HepG2 (cell line): Measurements from ENCODE around the gene ZFP90. TPM values are rescaled to one million over a fixed set of nuclear protein-coding genes. Genes with fewer than 3 reads are reported as not detected.

Experiments used
- CCDC6 ChIP-seq: sonication (generic); formaldehyde crosslinking; IDR thresholded peaks from 2 replicates; pipeline ENCODE4 v1.8.1; 2022; ENCODE audit warnings: mild to moderate bottlenecking, missing genetic modification reagents, moderate library complexity
- GABPB1 ChIP-seq: IDR thresholded peaks from 2 replicates; pipeline ENCODE4 v1.6.1; 2016; ENCODE audit warnings: mild to moderate bottlenecking, missing genetic modification reagents, moderate library complexity, missing compliant biosample characterization
- JUN ChIP-seq: sonication (generic); formaldehyde crosslinking; IDR thresholded peaks from 2 replicates; pipeline ENCODE4 v1.4.0; 2020; ENCODE audit warnings: mild to moderate bottlenecking, missing genetic modification reagents
- NR3C1 ChIP-seq: sonication (generic); formaldehyde crosslinking; IDR thresholded peaks from 2 replicates; pipeline ENCODE4 v1.4.0; 2020; ENCODE audit warnings: missing genetic modification reagents
- RELA ChIP-seq: sonication (generic); formaldehyde crosslinking; IDR thresholded peaks from 2 replicates; pipeline ENCODE4 v1.4.0; 2020; ENCODE audit warnings: missing genetic modification reagents
- SATB2 ChIP-seq: sonication (generic); formaldehyde crosslinking; IDR thresholded peaks from 2 replicates; pipeline ENCODE4 v1.5.0; 2020; ENCODE audit warnings: missing genetic modification reagents
- SOX6 ChIP-seq, 2 experiments: fragments of 450-650 bp in 1 of 2; sonication (generic) in 1 of 2; formaldehyde crosslinking in 1 of 2; IDR thresholded peaks; 2 replicates each; pipeline versions ENCODE4 v1.4.0 to v1.6.1; 2017 to 2020; ENCODE audit warnings: antibody characterized with exemption in 1 of 2, mild to moderate bottlenecking in 1 of 2, missing genetic modification reagents in 1 of 2
- SP4 ChIP-seq: sonication (generic); formaldehyde crosslinking; IDR thresholded peaks from 2 replicates; pipeline ENCODE4 v1.8.1; 2023; ENCODE audit warnings: mild to moderate bottlenecking, missing genetic modification reagents
- SRSF1 ChIP-seq: fragments of 200-400 bp; formaldehyde crosslinking; optimal IDR thresholded peaks from 2 replicates; pipeline ENCODE3; 2017; ENCODE audit warnings: mild to moderate bottlenecking, low read depth, low read length, moderate library complexity
- ZFY ChIP-seq: sonication (generic); formaldehyde crosslinking; IDR thresholded peaks from 2 replicates; pipeline ENCODE4 v1.4.0; 2020; ENCODE audit warnings: missing genetic modification reagents
- ZNF12 ChIP-seq: sonication (generic); formaldehyde crosslinking; IDR thresholded peaks from 2 replicates; pipeline ENCODE4 v1.5.0; 2020; ENCODE audit warnings: missing genetic modification reagents
- ZNF138 ChIP-seq: sonication (generic); formaldehyde crosslinking; IDR thresholded peaks from 2 replicates; pipeline ENCODE4 v1.5.0; 2020; ENCODE audit warnings: mild to moderate bottlenecking, low read depth, missing genetic modification reagents
- ZNF34 ChIP-seq: sonication (generic); formaldehyde crosslinking; IDR thresholded peaks from 2 replicates; pipeline ENCODE4 v1.4.0; 2020; ENCODE audit warnings: mild to moderate bottlenecking, missing genetic modification reagents, borderline replicate concordance
- ZNF350 ChIP-seq: sonication (generic); formaldehyde crosslinking; IDR thresholded peaks from 2 replicates; pipeline ENCODE4 v1.4.0; 2020; ENCODE audit warnings: mild to moderate bottlenecking, low read depth, missing genetic modification reagents, borderline replicate concordance
- ZNF432 ChIP-seq: sonication (generic); formaldehyde crosslinking; IDR thresholded peaks from 2 replicates; pipeline ENCODE4 v1.5.0; 2020; ENCODE audit warnings: missing genetic modification reagents, mild to moderate bottlenecking, borderline replicate concordance
- ZNF549 ChIP-seq: sonication (generic); formaldehyde crosslinking; IDR thresholded peaks from 2 replicates; pipeline ENCODE4 v1.5.0; 2020; ENCODE audit warnings: missing genetic modification reagents
- ZNF556 ChIP-seq: sonication (generic); formaldehyde crosslinking; IDR thresholded peaks from 2 replicates; pipeline ENCODE4 v1.4.0; 2020; ENCODE audit warnings: mild to moderate bottlenecking, missing genetic modification reagents, borderline replicate concordance
- ZNF644 ChIP-seq: IDR thresholded peaks from 2 replicates; pipeline ENCODE4 v1.6.1; 2016; ENCODE audit warnings: low read depth
- polyA plus RNA-seq, 8 experiments: library from polyadenylated mRNA; depleted of rRNA in 3 of 8; stranded (reverse) in 7 of 8; unstranded in 1 of 8; fragments of >200 nt; fragmentation: Illumina TruSeq in 4 of 8; extraction: Trizol in 4 of 8; gene quantifications; 2 replicates each; pipeline versions ENCODE4 v1.2.1 to v1.2.3, GENCODE V29; 2011 to 2016; ENCODE audit warnings: low read depth in 4 of 8, missing spikeins in 1 of 8, mixed read lengths in 1 of 8; ENCODE audit not compliant: insufficient read depth in 1 of 8
- total RNA-seq, 5 experiments: library from RNA; depleted of rRNA; stranded (reverse); fragments of >200 nt; fragmentation: Illumina TruSeq; extraction: Trizol; gene quantifications; 2 replicates each; pipeline ENCODE4 v1.2.3, GENCODE V29; 2016; ENCODE audit warnings: low read depth in 1 of 5
- TF ChIP-seq, protein P1 (sequence below): sonication (generic); formaldehyde crosslinking; IDR thresholded peaks from 2 replicates; pipeline ENCODE4 v1.8.0; 2022; ENCODE audit warnings: mild to moderate bottlenecking, missing genetic modification reagents; ENCODE audit not compliant: insufficient replicate concordance
- TF ChIP-seq, protein P2 (sequence below): IDR thresholded peaks from 2 replicates; pipeline ENCODE4 v1.4.0; 2020; ENCODE audit warnings: mild to moderate bottlenecking, missing genetic modification reagents
- TF ChIP-seq, protein P3 (sequence below): sonication (generic); formaldehyde crosslinking; IDR thresholded peaks from 2 replicates; pipeline ENCODE4 v1.5.1; 2020; ENCODE audit warnings: missing genetic modification reagents, mild to moderate bottlenecking, borderline replicate concordance

ZFP90 gene
- total and polyA plus RNA-seq, 2 of the 13 experiments (the other 11 are each of a cell fraction or from before 2014, with no cell fraction given) = 17.6 to 18.9 TPM

DNA sequence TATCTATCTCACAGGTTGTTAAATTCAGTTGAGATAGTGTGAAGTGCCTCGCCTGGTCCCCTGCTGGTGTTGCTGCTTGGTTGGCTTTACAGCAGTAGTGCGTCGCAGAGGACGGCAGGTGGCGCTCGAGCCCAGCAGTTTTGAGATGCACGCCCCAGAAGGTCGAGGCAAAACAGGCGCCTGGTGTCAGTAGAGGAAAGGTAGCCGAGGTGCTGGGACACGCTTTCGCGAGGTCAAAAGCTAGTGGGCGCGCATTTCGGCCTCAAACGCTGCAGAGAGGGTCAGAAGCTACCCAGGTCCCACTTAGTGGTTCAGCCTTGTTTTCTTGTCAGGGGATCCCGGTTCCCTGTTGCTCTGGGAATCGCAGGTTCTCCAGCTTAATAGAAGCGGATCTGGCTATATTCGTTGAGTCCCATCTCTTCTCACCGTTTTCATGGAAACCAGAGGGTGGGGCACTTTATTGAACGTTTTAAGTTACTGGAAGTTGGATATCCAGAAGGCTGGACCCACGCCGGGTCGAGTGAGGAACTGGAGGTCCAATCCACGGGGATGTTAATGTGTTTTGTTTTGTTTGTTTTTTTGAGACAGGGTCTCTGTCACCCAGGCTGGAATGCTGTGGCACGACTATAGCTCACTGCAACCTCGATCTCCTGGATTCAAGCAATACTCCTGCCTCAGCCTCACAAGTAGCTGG is 10.3 kb upstream of the ZFP90 start (continued):
- TF ChIP-seq, protein P1, sequence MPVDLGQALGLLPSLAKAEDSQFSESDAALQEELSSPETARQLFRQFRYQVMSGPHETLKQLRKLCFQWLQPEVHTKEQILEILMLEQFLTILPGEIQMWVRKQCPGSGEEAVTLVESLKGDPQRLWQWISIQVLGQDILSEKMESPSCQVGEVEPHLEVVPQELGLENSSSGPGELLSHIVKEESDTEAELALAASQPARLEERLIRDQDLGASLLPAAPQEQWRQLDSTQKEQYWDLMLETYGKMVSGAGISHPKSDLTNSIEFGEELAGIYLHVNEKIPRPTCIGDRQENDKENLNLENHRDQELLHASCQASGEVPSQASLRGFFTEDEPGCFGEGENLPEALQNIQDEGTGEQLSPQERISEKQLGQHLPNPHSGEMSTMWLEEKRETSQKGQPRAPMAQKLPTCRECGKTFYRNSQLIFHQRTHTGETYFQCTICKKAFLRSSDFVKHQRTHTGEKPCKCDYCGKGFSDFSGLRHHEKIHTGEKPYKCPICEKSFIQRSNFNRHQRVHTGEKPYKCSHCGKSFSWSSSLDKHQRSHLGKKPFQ (CRISPR knock-in tag) = no peak
- TF ChIP-seq ZNF549 (CRISPR knock-in tag) (no peak), ZNF350 (peak; percentile 78; the same call in 1 of the 2 replicates), NR3C1 (CRISPR knock-in tag) (no peak), ZFY (no peak), ZNF432 (CRISPR knock-in tag) (no peak), JUN (CRISPR knock-in tag) (peak; percentile 22; the same call in 1 of the 2 replicates), SRSF1 (no peak), SATB2 (no peak), GABPB1 (peak; percentile 45; the same call in 1 of the 2 replicates), ZNF644 (no peak), ZNF556 (CRISPR knock-in tag) (peak; percentile 83; the same call in 1 of the 2 replicates), SP4 (peak; percentile 51; the same call in 1 of the 2 replicates), SOX6 (IDR thresholded peaks at IDR 0.05) (no peak), SOX6 (CRISPR knock-in tag; IDR thresholded peaks at IDR 0.05) (no peak), ZNF138 (CRISPR knock-in tag) (peak; percentile 94), ZNF34 (CRISPR knock-in tag) (no peak), CCDC6 (CRISPR knock-in tag) (no peak), ZNF12 (CRISPR knock-in tag) (no peak), RELA (0 out of 2 replicates have a peak, but pooled peaks have one; percentile 65)
- TF ChIP-seq, protein P2, sequence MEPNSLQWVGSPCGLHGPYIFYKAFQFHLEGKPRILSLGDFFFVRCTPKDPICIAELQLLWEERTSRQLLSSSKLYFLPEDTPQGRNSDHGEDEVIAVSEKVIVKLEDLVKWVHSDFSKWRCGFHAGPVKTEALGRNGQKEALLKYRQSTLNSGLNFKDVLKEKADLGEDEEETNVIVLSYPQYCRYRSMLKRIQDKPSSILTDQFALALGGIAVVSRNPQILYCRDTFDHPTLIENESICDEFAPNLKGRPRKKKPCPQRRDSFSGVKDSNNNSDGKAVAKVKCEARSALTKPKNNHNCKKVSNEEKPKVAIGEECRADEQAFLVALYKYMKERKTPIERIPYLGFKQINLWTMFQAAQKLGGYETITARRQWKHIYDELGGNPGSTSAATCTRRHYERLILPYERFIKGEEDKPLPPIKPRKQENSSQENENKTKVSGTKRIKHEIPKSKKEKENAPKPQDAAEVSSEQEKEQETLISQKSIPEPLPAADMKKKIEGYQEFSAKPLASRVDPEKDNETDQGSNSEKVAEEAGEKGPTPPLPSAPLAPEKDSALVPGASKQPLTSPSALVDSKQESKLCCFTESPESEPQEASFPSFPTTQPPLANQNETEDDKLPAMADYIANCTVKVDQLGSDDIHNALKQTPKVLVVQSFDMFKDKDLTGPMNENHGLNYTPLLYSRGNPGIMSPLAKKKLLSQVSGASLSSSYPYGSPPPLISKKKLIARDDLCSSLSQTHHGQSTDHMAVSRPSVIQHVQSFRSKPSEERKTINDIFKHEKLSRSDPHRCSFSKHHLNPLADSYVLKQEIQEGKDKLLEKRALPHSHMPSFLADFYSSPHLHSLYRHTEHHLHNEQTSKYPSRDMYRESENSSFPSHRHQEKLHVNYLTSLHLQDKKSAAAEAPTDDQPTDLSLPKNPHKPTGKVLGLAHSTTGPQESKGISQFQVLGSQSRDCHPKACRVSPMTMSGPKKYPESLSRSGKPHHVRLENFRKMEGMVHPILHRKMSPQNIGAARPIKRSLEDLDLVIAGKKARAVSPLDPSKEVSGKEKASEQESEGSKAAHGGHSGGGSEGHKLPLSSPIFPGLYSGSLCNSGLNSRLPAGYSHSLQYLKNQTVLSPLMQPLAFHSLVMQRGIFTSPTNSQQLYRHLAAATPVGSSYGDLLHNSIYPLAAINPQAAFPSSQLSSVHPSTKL (CRISPR knock-in tag) = peak; percentile 59; the same call in 1 of the 2 replicates
- TF ChIP-seq, protein P3, sequence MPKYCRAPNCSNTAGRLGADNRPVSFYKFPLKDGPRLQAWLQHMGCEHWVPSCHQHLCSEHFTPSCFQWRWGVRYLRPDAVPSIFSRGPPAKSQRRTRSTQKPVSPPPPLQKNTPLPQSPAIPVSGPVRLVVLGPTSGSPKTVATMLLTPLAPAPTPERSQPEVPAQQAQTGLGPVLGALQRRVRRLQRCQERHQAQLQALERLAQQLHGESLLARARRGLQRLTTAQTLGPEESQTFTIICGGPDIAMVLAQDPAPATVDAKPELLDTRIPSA (CRISPR knock-in tag) = no peak
